Neural crest cell (in vitro differentiated cells): Measurements from ENCODE around the gene MAS1L. TPM values are rescaled to one million over a fixed set of nuclear protein-coding genes. Genes with fewer than 3 reads are reported as not detected.

Source experiments
- DNase-seq: peaks from one replicate; pipeline ENCODE4 v3.0.0; 2021; ENCODE audit warnings: low read depth, mixed read lengths, low spot score
- H3K27ac Mint-ChIP-seq: one replicate; pipeline ENCODE4 v1.8.0; 2021; ENCODE audit warnings: mild to moderate bottlenecking, mixed read lengths; ENCODE audit not compliant: unreplicated experiment
- H3K27me3 Mint-ChIP-seq: 2 replicates; pipeline ENCODE4 v1.8.0; 2021; ENCODE audit warnings: low read depth, mild to moderate bottlenecking, mixed read lengths
- H3K36me3 Mint-ChIP-seq: 2 replicates; pipeline ENCODE4 v1.8.0; 2021; ENCODE audit warnings: low read depth, mild to moderate bottlenecking, mixed read lengths
- H3K4me1 Mint-ChIP-seq: 2 replicates; pipeline ENCODE4 v1.8.0; 2021; ENCODE audit warnings: mixed read lengths
- H3K4me3 Mint-ChIP-seq: one replicate; pipeline ENCODE4 v1.8.0; 2021; ENCODE audit warnings: mild to moderate bottlenecking, mixed read lengths
- H3K9me3 Mint-ChIP-seq: 2 replicates; pipeline ENCODE4 v1.8.0; 2021; ENCODE audit warnings: mixed read lengths
- total RNA-seq: library from RNA; stranded (reverse); gene quantifications from 2 replicates; pipeline ENCODE4 v1.2.1, GENCODE V29; 2021
- TF ChIP-seq, protein P1 (sequence below): fragments of 200-600 bp; sonication (generic); conservative IDR thresholded peaks from 2 replicates; pipeline ENCODE4 v1.5.0; 2021; ENCODE audit warnings: antibody characterized with exemption, mild to moderate bottlenecking

MAS1L gene
- total RNA-seq, 1 donor from 2014 or later = not detected

- TF ChIP-seq, protein P1, sequence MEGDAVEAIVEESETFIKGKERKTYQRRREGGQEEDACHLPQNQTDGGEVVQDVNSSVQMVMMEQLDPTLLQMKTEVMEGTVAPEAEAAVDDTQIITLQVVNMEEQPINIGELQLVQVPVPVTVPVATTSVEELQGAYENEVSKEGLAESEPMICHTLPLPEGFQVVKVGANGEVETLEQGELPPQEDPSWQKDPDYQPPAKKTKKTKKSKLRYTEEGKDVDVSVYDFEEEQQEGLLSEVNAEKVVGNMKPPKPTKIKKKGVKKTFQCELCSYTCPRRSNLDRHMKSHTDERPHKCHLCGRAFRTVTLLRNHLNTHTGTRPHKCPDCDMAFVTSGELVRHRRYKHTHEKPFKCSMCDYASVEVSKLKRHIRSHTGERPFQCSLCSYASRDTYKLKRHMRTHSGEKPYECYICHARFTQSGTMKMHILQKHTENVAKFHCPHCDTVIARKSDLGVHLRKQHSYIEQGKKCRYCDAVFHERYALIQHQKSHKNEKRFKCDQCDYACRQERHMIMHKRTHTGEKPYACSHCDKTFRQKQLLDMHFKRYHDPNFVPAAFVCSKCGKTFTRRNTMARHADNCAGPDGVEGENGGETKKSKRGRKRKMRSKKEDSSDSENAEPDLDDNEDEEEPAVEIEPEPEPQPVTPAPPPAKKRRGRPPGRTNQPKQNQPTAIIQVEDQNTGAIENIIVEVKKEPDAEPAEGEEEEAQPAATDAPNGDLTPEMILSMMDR = no peak
- Mint-ChIP-seq H3K27ac (no peak overlapping the region), H3K4me1 (no peaks in the 10 kb centered on the region), H3K27me3 (peaks cover 6% of the 10 kb centered on the region), H3K9me3 (peaks cover 3% of the 10 kb centered on the region), H3K36me3 (no peaks in the 10 kb centered on the region), H3K4me3 (no peak overlapping the region)
- DNase-seq = no peak
Observed at GRCh38 chr6:29499704-29500103, 11.9 kb upstream of the MAS1L start.

DNA sequence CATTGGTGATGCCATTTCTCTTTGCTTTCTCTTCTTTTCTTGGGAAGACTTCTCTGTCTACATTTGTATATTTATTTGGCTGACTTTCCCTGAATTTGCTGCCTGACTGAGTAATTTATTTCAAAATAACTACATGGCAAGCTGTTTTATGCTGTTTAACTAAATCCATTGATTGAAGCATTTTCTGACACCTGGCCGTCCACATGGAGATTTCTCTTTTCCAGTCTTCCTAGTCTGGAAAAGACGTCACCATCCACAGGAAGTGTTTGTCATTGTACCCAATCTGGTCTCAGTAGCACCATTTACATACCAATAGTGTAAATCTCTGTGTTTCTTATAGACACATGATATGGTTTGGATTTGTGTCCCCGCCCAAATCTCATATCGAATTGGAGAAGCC is 9.2 kb upstream of the MAS1L start:
- H3K9me3 Mint-ChIP-seq = peaks cover 3% of the 10 kb centered on the region
- peaks cover 7% of the 10 kb centered on the region for H3K27me3 Mint-ChIP-seq
- H3K36me3 Mint-ChIP-seq = no peaks in the 10 kb centered on the region
- H3K4me3 Mint-ChIP-seq = no peak overlapping the region
- DNase-seq = no peak
- H3K27ac Mint-ChIP-seq = no peak overlapping the region
- TF ChIP-seq, protein P1 = no peak
- H3K4me1 Mint-ChIP-seq = no peaks in the 10 kb centered on the region

DNA sequence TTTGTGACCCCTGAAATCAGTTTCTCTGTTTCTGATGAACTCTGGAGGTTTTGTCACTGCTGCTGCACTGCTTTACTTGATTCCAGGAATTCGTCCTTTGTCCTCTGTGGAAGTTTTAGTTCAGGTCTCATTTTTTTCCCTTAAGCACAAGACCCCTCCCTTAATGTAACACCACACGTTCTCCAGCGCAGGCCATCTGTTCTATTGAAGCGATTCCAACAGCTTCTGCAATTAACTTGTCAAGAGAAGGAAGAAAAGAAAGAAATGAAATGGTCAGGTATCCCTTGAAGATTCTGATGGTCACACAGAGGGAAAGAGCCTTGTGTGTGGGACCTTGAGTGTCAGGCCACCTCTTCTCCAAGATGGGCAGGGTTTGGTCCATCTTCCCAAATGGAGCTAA is 7.8 kb upstream of the MAS1L start:
- no peak for DNase-seq
- Mint-ChIP-seq H3K4me3 (no peak overlapping the region), H3K36me3 (no peaks in the 10 kb centered on the region), H3K27me3 (peaks cover 7% of the 10 kb centered on the region), H3K27ac (no peak overlapping the region), H3K9me3 (peaks cover 3% of the 10 kb centered on the region), H3K4me1 (no peaks in the 10 kb centered on the region)
- TF ChIP-seq, protein P1 = no peak

- DNase-seq = no peak
- Mint-ChIP-seq H3K27me3 (peaks cover 7% of the 10 kb centered on the region), H3K9me3 (peaks cover 7% of the 10 kb centered on the region), H3K27ac (no peak overlapping the region), H3K36me3 (no peaks in the 10 kb centered on the region), H3K4me3 (no peak overlapping the region), H3K4me1 (no peaks in the 10 kb centered on the region)
- TF ChIP-seq, protein P1 = no peak
Observed at GRCh38 chr6:29494131-29494530, 6.4 kb upstream of the MAS1L start.

GRCh38 chr6:29493261-29493660 is 5.5 kb upstream of the MAS1L start:
- TF ChIP-seq, protein P1 = no peak
- Mint-ChIP-seq H3K27ac (no peak overlapping the region), H3K9me3 (peaks cover 7% of the 10 kb centered on the region), H3K27me3 (peaks cover 7% of the 10 kb centered on the region), H3K4me1 (no peaks in the 10 kb centered on the region), H3K4me3 (no peak overlapping the region), H3K36me3 (no peaks in the 10 kb centered on the region)
- no peak for DNase-seq

DNA sequence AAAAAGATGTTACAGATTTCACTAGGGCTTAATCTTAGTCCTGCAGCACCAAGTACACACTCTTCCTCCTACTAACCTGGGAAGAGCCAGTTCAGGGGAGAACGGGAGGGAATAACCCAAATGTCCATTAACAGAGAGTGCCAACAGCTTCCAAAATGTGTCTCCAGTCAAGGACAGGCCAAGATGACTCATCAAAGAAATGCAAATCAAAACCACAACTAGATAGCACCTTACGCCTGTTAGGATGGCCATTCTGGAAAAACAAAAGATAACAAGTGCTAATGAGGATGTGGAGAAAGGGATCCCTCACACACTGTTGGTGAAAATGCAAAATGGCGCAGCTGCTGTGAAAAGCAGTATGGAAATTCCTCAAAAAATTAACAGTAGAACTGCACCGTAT is 3.8 kb upstream of the MAS1L start:
- peaks cover 7% of the 10 kb centered on the region for H3K27me3 Mint-ChIP-seq
- H3K9me3 Mint-ChIP-seq = peaks cover 3% of the 10 kb centered on the region
- TF ChIP-seq, protein P1 = no peak
- no peak for DNase-seq
- no peaks in the 10 kb centered on the region for H3K36me3 Mint-ChIP-seq
- H3K4me1 Mint-ChIP-seq = no peaks in the 10 kb centered on the region
- H3K4me3 Mint-ChIP-seq = no peak overlapping the region
- no peak overlapping the region for H3K27ac Mint-ChIP-seq
